Measurements from ENCODE around the gene FFAR4. TPM values are rescaled to one million over a fixed set of nuclear protein-coding genes. Genes with fewer than 3 reads are reported as not detected.

Gene FFAR4
- total RNA-seq, 2 donors from 2014 or later = 1.3 TPM; not detected in 1

GRCh38 chr10:93608421-93608820 lies 42.0 kb downstream of the FFAR4 start:
- no peaks in the 10 kb centered on the region for H3K36me3 ChIP-seq

DNA sequence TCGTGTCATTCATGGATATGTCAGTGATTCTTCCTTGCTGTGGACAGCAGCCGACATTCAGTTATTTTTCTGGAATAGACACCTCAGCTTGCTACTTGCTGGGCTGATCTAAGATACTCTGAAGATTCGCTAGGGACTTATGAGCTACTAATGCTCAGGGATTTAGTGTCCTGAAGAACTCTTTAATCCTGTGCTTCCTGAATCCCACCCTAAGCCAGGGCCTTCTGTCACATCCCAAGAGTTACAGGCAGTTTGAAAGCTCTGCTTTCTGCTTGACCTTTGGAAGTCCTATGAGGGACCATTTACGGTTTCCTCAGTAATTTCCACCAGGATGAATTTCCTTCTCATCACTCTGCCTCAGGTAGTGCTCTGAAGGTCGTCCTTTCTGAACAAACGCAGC lies 45.8 kb downstream of the FFAR4 start, which contains the start of gene PDE6C:
Gene PDE6C, plus strand, starts transcription at position 227 of the 400 bp plus-strand sequence. CDS start 189 bp downstream, outside the sequence.
- DNase-seq (ENCODE audit: low spot score) (no peak), ATAC-seq (ENCODE audit: insufficient number of reproducible peaks, low FRiP score, low read depth) (no peak)
- Histone ChIP-seq H3K4me1 (ENCODE audit: control insufficient read depth in 1 of 2, low read depth in 2 of 2) (no peaks in the 10 kb centered on the region), H3K4me3 (no peak within 1 kb of the TSS), H3K27ac (no peak within 1 kb of the TSS), H3K9me3 (no peaks in the 10 kb centered on the region), H3K36me3 (no peaks in the 10 kb centered on the region), H3K27me3 (replicated peaks; ENCODE audit: insufficient read depth) (no peaks in the 10 kb centered on the region)
- TF ChIP-seq, protein P1, sequence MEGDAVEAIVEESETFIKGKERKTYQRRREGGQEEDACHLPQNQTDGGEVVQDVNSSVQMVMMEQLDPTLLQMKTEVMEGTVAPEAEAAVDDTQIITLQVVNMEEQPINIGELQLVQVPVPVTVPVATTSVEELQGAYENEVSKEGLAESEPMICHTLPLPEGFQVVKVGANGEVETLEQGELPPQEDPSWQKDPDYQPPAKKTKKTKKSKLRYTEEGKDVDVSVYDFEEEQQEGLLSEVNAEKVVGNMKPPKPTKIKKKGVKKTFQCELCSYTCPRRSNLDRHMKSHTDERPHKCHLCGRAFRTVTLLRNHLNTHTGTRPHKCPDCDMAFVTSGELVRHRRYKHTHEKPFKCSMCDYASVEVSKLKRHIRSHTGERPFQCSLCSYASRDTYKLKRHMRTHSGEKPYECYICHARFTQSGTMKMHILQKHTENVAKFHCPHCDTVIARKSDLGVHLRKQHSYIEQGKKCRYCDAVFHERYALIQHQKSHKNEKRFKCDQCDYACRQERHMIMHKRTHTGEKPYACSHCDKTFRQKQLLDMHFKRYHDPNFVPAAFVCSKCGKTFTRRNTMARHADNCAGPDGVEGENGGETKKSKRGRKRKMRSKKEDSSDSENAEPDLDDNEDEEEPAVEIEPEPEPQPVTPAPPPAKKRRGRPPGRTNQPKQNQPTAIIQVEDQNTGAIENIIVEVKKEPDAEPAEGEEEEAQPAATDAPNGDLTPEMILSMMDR (IDR thresholded peaks at IDR 0.05) = no peak

More at GRCh38 chr10:93608421-93608820, 42.0 kb downstream of the FFAR4 start:
- TF ChIP-seq, protein P1 (IDR thresholded peaks at IDR 0.05) = no peak
- ATAC-seq (ENCODE audit: insufficient number of reproducible peaks, low FRiP score, low read depth) (no peak), DNase-seq (ENCODE audit: low spot score) (no peak)
- Histone ChIP-seq H3K4me1 (ENCODE audit: control insufficient read depth in 1 of 2, low read depth in 2 of 2) (no peaks in the 10 kb centered on the region), H3K27me3 (replicated peaks; ENCODE audit: insufficient read depth) (no peaks in the 10 kb centered on the region), H3K27ac (no peak overlapping the region), H3K4me3 (no peak overlapping the region), H3K9me3 (no peaks in the 10 kb centered on the region)

DNA sequence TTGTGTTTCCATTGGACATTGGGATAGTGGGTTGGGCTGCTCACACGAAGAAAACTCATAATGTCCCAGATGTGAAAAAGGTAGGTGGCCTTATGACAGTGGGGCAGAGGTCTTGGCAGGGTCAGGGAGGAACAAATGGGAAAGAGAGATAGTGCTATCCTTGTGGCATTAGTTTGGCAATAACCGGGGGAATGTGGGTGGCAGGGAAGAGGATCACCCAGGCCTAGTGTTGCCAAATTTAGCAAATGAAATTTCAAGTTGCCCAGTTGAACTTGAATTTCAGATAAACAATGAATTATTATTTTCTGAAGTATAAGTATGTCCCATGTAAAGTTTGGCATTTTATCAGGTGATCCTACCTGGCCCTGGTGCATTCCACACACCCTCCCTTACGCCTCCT lies 46.7 kb downstream of the FFAR4 start:
- no peak for DNase-seq (ENCODE audit: low spot score)
- TF ChIP-seq, protein P1 (IDR thresholded peaks at IDR 0.05) = no peak
- no peak overlapping the region for H3K27ac ChIP-seq
- no peaks in the 10 kb centered on the region for H3K4me1 ChIP-seq (ENCODE audit: control insufficient read depth in 1 of 2, low read depth in 2 of 2)
- no peak for ATAC-seq (ENCODE audit: insufficient number of reproducible peaks, low FRiP score, low read depth)
- no peak overlapping the region for H3K4me3 ChIP-seq
- H3K27me3 ChIP-seq (replicated peaks; ENCODE audit: insufficient read depth) = no peaks in the 10 kb centered on the region
- no peaks in the 10 kb centered on the region for H3K36me3 ChIP-seq
- no peaks in the 10 kb centered on the region for H3K9me3 ChIP-seq

DNA sequence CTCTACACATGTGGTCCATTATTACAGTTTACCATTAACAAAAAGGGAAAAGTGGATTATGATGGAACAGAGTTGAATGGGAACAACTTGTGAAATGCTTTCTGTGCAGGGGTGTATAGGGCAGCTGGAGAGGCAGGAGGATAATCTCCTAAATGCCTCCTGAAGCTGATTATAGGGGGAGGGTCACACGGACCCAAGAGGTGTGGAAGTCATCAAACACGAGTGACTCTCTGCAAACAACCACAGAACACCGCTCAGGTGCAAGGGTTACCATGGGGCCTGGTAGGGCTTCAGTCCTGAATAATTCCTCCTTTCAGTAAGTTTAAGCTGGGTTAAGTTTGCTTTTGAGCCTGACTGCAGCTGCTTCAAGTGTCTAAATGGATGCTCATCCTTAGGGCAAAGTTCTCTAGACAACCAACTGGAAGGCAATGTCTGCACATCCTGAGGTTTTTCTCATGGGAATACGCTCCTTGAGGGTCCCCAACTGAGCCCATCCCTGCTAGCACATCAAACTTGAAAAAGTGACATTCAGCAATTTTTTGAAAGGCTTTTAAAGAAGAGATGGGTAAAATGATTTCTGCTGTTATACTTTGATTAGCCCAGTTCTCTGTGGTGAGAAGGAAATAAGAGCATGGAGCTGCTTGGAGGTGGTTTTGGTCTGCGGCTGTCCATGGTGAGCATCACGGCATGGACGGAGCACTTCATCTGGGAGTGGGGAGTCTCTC lies 47.8 kb downstream of the FFAR4 start:
- no peak for DNase-seq (ENCODE audit: low spot score)
- ATAC-seq (ENCODE audit: insufficient number of reproducible peaks, low FRiP score, low read depth) = no peak

DNA sequence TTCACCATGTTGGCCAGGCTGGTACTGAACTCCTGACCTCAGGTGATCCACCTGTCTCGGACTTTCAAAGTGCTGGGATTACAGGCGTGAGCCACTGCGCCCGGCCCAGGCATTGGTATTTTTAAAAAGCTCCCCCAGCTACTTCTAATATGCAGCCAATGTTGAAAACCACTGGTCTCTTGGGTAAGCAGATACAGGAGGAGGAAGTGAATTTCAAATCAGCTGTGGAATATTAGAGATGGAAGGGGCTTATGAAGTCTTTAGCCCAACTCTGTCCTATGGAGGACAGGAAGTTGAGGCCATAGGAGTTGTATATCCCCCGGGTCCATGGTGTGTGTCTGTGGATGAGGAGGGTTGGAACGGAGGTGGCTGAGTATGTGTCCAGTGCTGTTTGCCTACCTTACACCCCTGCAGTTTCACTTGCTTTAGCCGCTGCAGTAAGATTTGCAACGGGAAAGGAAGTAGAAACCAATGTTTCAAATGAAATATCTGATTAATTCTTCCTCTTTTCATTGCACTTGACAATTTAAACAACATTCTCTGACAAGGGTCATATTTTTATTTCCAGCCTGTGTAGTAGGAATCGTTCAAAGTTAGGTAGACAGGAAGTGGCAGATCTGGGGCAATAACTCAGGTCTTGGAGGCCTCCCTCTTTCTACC lies 49.2 kb downstream of the FFAR4 start:
- Histone ChIP-seq H3K36me3 (no peaks in the 10 kb centered on the region), H3K9me3 (no peaks in the 10 kb centered on the region), H3K27ac (no peak overlapping the region), H3K4me3 (no peak overlapping the region), H3K27me3 (replicated peaks; ENCODE audit: insufficient read depth) (no peaks in the 10 kb centered on the region), H3K4me1 (ENCODE audit: control insufficient read depth in 1 of 2, low read depth in 2 of 2) (no peaks in the 10 kb centered on the region)
- TF ChIP-seq, protein P1 (IDR thresholded peaks at IDR 0.05) = no peak
- DNase-seq (ENCODE audit: low spot score) (no peak), ATAC-seq (ENCODE audit: insufficient number of reproducible peaks, low FRiP score, low read depth) (no peak)

More for the DNA sequence above, 47.8 kb downstream of the FFAR4 start:
- H3K36me3 ChIP-seq = no peaks in the 10 kb centered on the region
- no peaks in the 10 kb centered on the region for H3K9me3 ChIP-seq
- TF ChIP-seq, protein P1 (IDR thresholded peaks at IDR 0.05) = no peak
- H3K4me3 ChIP-seq = no peak overlapping the region
- no peaks in the 10 kb centered on the region for H3K4me1 ChIP-seq (ENCODE audit: control insufficient read depth in 1 of 2, low read depth in 2 of 2)
- no peak overlapping the region for H3K27ac ChIP-seq
- no peaks in the 10 kb centered on the region for H3K27me3 ChIP-seq (replicated peaks; ENCODE audit: insufficient read depth)
